ENCODE measurements around the gene MTF1.

The MTF1 gene

DNA sequence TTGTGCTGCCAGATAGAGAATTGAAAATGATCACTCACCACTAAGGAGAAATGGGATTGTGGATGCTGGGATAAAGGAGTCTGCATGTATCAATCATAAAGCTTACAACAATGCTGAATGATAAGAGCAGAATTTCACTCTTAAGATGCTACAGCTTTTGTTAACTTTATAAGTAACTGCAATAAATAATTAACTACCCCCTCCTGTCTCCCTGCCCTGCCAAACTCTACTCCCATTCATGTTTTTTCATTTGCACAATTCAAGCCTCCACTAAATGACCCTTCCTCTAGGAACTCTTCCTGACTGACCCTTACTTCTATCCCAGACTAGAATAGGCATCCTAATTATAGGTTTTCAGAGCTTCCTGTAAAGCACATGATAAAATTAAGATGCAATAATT, 14.9 kb downstream of the MTF1 start:
- H3K4me1 Mint-ChIP-seq: no peaks in the 10 kb centered on the region
- no peak overlapping the region for H3K4me3 Mint-ChIP-seq
- TF ChIP-seq, protein P1, sequence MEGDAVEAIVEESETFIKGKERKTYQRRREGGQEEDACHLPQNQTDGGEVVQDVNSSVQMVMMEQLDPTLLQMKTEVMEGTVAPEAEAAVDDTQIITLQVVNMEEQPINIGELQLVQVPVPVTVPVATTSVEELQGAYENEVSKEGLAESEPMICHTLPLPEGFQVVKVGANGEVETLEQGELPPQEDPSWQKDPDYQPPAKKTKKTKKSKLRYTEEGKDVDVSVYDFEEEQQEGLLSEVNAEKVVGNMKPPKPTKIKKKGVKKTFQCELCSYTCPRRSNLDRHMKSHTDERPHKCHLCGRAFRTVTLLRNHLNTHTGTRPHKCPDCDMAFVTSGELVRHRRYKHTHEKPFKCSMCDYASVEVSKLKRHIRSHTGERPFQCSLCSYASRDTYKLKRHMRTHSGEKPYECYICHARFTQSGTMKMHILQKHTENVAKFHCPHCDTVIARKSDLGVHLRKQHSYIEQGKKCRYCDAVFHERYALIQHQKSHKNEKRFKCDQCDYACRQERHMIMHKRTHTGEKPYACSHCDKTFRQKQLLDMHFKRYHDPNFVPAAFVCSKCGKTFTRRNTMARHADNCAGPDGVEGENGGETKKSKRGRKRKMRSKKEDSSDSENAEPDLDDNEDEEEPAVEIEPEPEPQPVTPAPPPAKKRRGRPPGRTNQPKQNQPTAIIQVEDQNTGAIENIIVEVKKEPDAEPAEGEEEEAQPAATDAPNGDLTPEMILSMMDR (IDR thresholded peaks at IDR 0.05; ENCODE audit: unreplicated experiment in 3 of 3): no peak
- H3K27me3 Mint-ChIP-seq (ENCODE audit: low read depth): no peaks in the 10 kb centered on the region
- H3K9me3 Mint-ChIP-seq: no peaks in the 10 kb centered on the region
- no peak overlapping the region for H3K27ac Mint-ChIP-seq
- H3K36me3 Mint-ChIP-seq (ENCODE audit: low read depth): peaks cover 4% of the 10 kb centered on the region

DNA sequence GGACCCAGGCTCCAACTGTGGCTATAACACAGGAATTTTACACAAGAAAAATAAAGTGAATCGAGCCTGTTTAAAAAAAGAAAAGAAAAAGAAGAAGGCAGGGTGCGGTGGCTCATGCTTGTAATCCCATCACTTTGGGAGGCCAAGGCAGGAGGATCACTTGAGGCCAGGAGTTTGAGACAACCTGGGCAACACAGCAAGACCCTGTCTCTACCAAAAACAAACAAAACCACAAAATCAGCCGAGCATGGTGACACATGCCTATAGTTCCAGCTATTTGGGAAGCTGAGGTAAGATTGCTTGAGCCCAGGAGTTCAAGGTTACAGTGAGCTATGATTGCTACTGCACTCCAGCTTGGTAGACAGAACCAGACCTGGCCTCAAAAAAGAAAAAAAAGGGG, 17.7 kb downstream of the MTF1 start:
- Mint-ChIP-seq H3K27ac (no peak overlapping the region), H3K36me3 (ENCODE audit: low read depth) (peaks cover 16% of the 10 kb centered on the region), H3K27me3 (ENCODE audit: low read depth) (no peaks in the 10 kb centered on the region), H3K4me3 (no peak overlapping the region), H3K9me3 (no peaks in the 10 kb centered on the region), H3K4me1 (no peaks in the 10 kb centered on the region)
- TF ChIP-seq, protein P1 (IDR thresholded peaks at IDR 0.05; ENCODE audit: unreplicated experiment in 3 of 3): no peak

DNA sequence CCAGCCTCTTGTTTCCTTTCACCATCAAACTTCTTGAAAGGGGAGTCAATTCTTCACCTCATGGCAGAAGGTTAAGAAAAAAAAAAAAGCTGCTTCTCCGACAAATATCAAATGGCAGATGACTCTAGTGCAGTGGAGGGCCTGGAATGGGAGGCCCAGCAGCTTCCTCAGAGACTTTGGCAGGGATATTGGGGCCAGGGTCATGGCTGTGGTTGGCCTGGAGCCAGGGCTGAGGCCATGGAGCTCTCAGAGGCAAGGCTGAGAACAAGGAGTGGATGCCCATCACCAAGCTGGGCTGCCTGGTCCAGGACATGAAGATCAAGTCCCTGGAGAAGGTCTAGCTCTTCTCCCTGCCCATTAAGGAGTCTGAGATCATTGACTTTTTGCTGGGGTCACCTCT, 18.7 kb downstream of the MTF1 start:
- Mint-ChIP-seq H3K27ac (no peak overlapping the region), H3K27me3 (ENCODE audit: low read depth) (no peaks in the 10 kb centered on the region), H3K36me3 (ENCODE audit: low read depth) (peaks cover 21% of the 10 kb centered on the region), H3K4me3 (no peak overlapping the region), H3K4me1 (no peaks in the 10 kb centered on the region), H3K9me3 (no peaks in the 10 kb centered on the region)
- TF ChIP-seq, protein P1 (IDR thresholded peaks at IDR 0.05; ENCODE audit: unreplicated experiment in 3 of 3): no peak

DNA sequence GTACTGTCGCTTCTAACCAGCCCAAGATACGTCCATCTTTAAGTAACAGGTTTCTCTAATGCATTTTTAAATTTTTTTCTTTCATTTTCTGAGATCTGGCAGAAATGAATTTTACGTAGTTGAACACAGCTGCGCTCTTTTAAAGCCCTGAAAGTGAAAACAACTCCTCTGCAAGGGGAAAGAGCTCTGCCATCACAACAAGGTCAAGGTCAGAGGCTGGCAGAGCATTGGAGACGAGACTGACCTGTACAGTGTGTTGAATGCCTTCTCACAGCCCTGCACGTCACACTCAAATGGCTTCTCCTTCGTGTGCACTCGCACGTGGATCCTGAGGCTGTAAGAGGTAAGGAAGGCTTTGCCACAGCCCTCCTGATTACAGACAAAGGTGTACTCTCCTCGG, 19.7 kb downstream of the MTF1 start:
- Mint-ChIP-seq H3K27me3 (ENCODE audit: low read depth) (no peaks in the 10 kb centered on the region), H3K9me3 (no peaks in the 10 kb centered on the region), H3K36me3 (ENCODE audit: low read depth) (peaks cover 29% of the 10 kb centered on the region), H3K4me3 (no peak overlapping the region), H3K27ac (no peak overlapping the region), H3K4me1 (no peaks in the 10 kb centered on the region)
- TF ChIP-seq, protein P1 (IDR thresholded peaks at IDR 0.05; ENCODE audit: unreplicated experiment in 3 of 3): no peak

DNA sequence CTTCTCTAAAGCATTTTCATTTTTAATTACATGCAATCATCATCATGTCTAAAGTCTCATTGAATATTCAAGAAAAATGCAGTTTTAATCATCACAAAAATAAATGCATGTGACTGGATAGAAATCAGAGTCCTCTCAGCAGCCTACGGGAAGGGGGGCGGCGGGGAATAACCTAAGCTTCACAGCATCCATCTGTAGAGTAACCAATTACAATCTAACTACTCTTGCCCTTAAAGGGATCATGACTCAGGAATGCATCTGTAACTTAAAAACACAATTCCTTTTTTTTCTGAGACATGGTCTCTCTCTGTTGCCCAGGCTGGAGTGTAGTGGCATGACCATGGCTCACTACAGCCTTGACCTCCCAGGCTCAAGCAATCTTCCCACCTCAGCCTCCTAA, 22.6 kb downstream of the MTF1 start:
- H3K27me3 Mint-ChIP-seq (ENCODE audit: low read depth): no peaks in the 10 kb centered on the region
- no peaks in the 10 kb centered on the region for H3K9me3 Mint-ChIP-seq

DNA sequence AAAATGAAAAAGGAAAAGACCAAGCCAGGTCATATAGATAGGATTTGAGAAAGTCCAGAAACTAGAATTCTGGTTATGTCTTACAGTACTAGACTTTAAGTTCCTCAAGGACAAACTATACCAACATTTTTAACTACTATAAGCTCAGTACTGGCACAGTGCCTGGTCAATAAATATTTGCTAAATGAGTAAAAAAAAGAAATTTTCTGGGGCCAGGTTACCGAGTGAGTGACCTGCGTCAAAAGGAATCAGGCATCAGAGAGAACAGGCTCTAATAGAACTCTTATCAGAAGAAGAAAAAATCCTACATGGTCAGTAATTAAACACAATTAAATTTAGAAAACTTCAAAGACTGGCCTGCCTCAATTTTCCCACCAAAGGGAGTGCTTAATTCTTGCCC, 27.6 kb downstream of the MTF1 start:
- H3K4me3 Mint-ChIP-seq: no peak overlapping the region
- TF ChIP-seq, protein P1 (IDR thresholded peaks at IDR 0.05; ENCODE audit: unreplicated experiment in 3 of 3): no peak
- no peak overlapping the region for H3K27ac Mint-ChIP-seq
- H3K4me1 Mint-ChIP-seq: no peaks in the 10 kb centered on the region
- no peaks in the 10 kb centered on the region for H3K27me3 Mint-ChIP-seq (ENCODE audit: low read depth)
- H3K36me3 Mint-ChIP-seq (ENCODE audit: low read depth): peaks cover 50% of the 10 kb centered on the region
- no peaks in the 10 kb centered on the region for H3K9me3 Mint-ChIP-seq

More for the DNA sequence above, 22.6 kb downstream of the MTF1 start:
- TF ChIP-seq, protein P1 (IDR thresholded peaks at IDR 0.05; ENCODE audit: unreplicated experiment in 3 of 3): no peak
- Mint-ChIP-seq H3K36me3 (ENCODE audit: low read depth) (peaks cover 46% of the 10 kb centered on the region), H3K4me3 (no peak overlapping the region), H3K27ac (no peak overlapping the region), H3K4me1 (no peaks in the 10 kb centered on the region)

Data from nephron (organoid).